HepG2 (cell line): ENCODE measurements around the gene TRIM69. TPM values are rescaled to one million over a fixed set of nuclear protein-coding genes. Genes with fewer than 3 reads are reported as not detected.

Source experiments
- EHMT2 ChIP-seq: fragments of 200-600 bp; sonication (generic); IDR thresholded peaks from 2 replicates; pipeline ENCODE4 v1.7.0; 2017; ENCODE audit warnings: antibody characterized with exemption, low read depth, low read length, borderline replicate concordance
- ELF3 ChIP-seq: IDR thresholded peaks from 2 replicates; pipeline ENCODE4 v1.6.1; 2016; ENCODE audit warnings: missing genetic modification reagents, missing compliant biosample characterization
- JARID2 ChIP-seq: sonication (generic); formaldehyde crosslinking; IDR thresholded peaks from 2 replicates; pipeline ENCODE4 v1.8.1; 2023; ENCODE audit warnings: missing genetic modification reagents, inconsistent platforms; ENCODE audit not compliant: insufficient replicate concordance
- REPIN1 ChIP-seq: sonication (generic); formaldehyde crosslinking; IDR thresholded peaks from 2 replicates; pipeline ENCODE4 v1.8.0; 2022; ENCODE audit warnings: missing genetic modification reagents, low read depth, mild to moderate bottlenecking, borderline replicate concordance
- YEATS2 ChIP-seq: sonication (generic); formaldehyde crosslinking; IDR thresholded peaks from 2 replicates; pipeline ENCODE4 v1.4.0; 2020; ENCODE audit warnings: missing genetic modification reagents, borderline replicate concordance
- YEATS4 ChIP-seq: sonication (generic); formaldehyde crosslinking; IDR thresholded peaks from 2 replicates; pipeline ENCODE4 v1.4.0; 2020; ENCODE audit warnings: missing genetic modification reagents, borderline replicate concordance
- ZNF354B ChIP-seq: sonication (generic); formaldehyde crosslinking; IDR thresholded peaks from 2 replicates; pipeline ENCODE4 v1.8.0; 2022; ENCODE audit warnings: mild to moderate bottlenecking, missing genetic modification reagents
- ZNF598 ChIP-seq: sonication (generic); formaldehyde crosslinking; IDR thresholded peaks from 2 replicates; pipeline ENCODE4 v1.5.1; 2020; ENCODE audit warnings: mild to moderate bottlenecking, missing genetic modification reagents, borderline replicate concordance
- ZNF773 ChIP-seq: sonication (generic); formaldehyde crosslinking; IDR thresholded peaks from 2 replicates; pipeline ENCODE4 v1.4.0; 2020; ENCODE audit warnings: missing genetic modification reagents, borderline replicate concordance
- polyA plus RNA-seq, 8 experiments: library from polyadenylated mRNA; depleted of rRNA in 3 of 8; stranded (reverse) in 7 of 8; unstranded in 1 of 8; fragments of >200 nt; fragmentation: Illumina TruSeq in 4 of 8; extraction: Trizol in 4 of 8; gene quantifications; 2 replicates each; pipeline versions ENCODE4 v1.2.1 to v1.2.3, GENCODE V29; 2011 to 2016; ENCODE audit warnings: low read depth in 4 of 8, missing spikeins in 1 of 8, mixed read lengths in 1 of 8; ENCODE audit not compliant: insufficient read depth in 1 of 8
- total RNA-seq, 5 experiments: library from RNA; depleted of rRNA; stranded (reverse); fragments of >200 nt; fragmentation: Illumina TruSeq; extraction: Trizol; gene quantifications; 2 replicates each; pipeline ENCODE4 v1.2.3, GENCODE V29; 2016; ENCODE audit warnings: low read depth in 1 of 5
- TF ChIP-seq, protein P1 (sequence below): sonication (generic); formaldehyde crosslinking; IDR thresholded peaks from 2 replicates; pipeline ENCODE4 v1.4.0; 2020; ENCODE audit warnings: mild to moderate bottlenecking, missing genetic modification reagents, borderline replicate concordance
- TF ChIP-seq, protein P2 (sequence below): sonication (generic); formaldehyde crosslinking; IDR thresholded peaks from 2 replicates; pipeline ENCODE4 v1.5.0; 2020; ENCODE audit warnings: mild to moderate bottlenecking, missing genetic modification reagents
- TF ChIP-seq, protein P3 (sequence below): sonication (generic); formaldehyde crosslinking; IDR thresholded peaks from 2 replicates; pipeline ENCODE4 v1.4.0; 2020; ENCODE audit warnings: missing genetic modification reagents
- TF ChIP-seq, protein P4 (sequence below): sonication (generic); formaldehyde crosslinking; IDR thresholded peaks from 2 replicates; pipeline ENCODE4 v1.5.0; 2020; ENCODE audit warnings: missing genetic modification reagents
- TF ChIP-seq, protein P5 (sequence below): sonication (generic); formaldehyde crosslinking; IDR thresholded peaks from 2 replicates; pipeline ENCODE4 v1.8.1; 2023; ENCODE audit warnings: missing genetic modification reagents, inconsistent platforms, borderline replicate concordance

The TRIM69 gene
- total and polyA plus RNA-seq, 2 of the 13 experiments (the other 11 are each of a cell fraction or from before 2014, with no cell fraction given): 2.6 to 3.2 TPM

DNA sequence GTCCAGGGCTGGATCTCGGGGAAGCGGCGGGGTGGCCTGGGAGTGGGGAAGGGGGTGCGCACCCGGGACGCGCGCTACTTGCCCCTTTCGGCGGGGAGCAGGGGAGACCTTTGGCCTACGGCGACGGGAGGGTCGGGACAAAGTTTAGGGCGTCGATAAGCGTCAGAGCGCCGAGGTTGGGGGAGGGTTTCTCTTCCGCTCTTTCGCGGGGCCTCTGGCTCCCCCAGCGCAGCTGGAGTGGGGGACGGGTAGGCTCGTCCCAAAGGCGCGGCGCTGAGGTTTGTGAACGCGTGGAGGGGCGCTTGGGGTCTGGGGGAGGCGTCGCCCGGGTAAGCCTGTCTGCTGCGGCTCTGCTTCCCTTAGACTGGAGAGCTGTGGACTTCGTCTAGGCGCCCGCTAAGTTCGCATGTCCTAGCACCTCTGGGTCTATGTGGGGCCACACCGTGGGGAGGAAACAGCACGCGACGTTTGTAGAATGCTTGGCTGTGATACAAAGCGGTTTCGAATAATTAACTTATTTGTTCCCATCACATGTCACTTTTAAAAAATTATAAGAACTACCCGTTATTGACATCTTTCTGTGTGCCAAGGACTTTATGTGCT, 24.5 kb upstream of the TRIM69 start (continued):
- TF ChIP-seq, protein P1, sequence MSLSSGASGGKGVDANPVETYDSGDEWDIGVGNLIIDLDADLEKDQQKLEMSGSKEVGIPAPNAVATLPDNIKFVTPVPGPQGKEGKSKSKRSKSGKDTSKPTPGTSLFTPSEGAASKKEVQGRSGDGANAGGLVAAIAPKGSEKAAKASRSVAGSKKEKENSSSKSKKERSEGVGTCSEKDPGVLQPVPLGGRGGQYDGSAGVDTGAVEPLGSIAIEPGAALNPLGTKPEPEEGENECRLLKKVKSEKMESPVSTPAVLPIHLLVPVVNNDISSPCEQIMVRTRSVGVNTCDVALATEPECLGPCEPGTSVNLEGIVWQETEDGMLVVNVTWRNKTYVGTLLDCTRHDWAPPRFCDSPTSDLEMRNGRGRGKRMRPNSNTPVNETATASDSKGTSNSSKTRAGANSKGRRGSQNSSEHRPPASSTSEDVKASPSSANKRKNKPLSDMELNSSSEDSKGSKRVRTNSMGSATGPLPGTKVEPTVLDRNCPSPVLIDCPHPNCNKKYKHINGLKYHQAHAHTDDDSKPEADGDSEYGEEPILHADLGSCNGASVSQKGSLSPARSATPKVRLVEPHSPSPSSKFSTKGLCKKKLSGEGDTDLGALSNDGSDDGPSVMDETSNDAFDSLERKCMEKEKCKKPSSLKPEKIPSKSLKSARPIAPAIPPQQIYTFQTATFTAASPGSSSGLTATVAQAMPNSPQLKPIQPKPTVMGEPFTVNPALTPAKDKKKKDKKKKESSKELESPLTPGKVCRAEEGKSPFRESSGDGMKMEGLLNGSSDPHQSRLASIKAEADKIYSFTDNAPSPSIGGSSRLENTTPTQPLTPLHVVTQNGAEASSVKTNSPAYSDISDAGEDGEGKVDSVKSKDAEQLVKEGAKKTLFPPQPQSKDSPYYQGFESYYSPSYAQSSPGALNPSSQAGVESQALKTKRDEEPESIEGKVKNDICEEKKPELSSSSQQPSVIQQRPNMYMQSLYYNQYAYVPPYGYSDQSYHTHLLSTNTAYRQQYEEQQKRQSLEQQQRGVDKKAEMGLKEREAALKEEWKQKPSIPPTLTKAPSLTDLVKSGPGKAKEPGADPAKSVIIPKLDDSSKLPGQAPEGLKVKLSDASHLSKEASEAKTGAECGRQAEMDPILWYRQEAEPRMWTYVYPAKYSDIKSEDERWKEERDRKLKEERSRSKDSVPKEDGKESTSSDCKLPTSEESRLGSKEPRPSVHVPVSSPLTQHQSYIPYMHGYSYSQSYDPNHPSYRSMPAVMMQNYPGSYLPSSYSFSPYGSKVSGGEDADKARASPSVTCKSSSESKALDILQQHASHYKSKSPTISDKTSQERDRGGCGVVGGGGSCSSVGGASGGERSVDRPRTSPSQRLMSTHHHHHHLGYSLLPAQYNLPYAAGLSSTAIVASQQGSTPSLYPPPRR (CRISPR knock-in tag): no peak
- no peak for TF ChIP-seq EHMT2
- TF ChIP-seq JARID2: no peak
- TF ChIP-seq YEATS2 (CRISPR knock-in tag): no peak
- TF ChIP-seq REPIN1 (CRISPR knock-in tag): peak; percentile 47; the same call in 1 of the 2 replicates
- TF ChIP-seq ZNF773 (CRISPR knock-in tag): no peak
- no peak for TF ChIP-seq ELF3 (CRISPR knock-in tag)
- peak; percentile 44; the same call in 1 of the 2 replicates for TF ChIP-seq YEATS4 (CRISPR knock-in tag)
- TF ChIP-seq, protein P2, sequence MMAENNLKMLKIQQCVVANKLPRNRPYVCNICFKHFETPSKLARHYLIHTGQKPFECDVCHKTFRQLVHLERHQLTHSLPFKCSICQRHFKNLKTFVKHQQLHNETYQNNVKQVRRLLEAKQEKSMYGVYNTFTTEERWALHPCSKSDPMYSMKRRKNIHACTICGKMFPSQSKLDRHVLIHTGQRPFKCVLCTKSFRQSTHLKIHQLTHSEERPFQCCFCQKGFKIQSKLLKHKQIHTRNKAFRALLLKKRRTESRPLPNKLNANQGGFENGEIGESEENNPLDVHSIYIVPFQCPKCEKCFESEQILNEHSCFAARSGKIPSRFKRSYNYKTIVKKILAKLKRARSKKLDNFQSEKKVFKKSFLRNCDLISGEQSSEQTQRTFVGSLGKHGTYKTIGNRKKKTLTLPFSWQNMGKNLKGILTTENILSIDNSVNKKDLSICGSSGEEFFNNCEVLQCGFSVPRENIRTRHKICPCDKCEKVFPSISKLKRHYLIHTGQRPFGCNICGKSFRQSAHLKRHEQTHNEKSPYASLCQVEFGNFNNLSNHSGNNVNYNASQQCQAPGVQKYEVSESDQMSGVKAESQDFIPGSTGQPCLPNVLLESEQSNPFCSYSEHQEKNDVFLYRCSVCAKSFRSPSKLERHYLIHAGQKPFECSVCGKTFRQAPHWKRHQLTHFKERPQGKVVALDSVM (CRISPR knock-in tag): peak; percentile 5; the same call in 1 of the 2 replicates
- TF ChIP-seq ZNF354B: 0 out of 2 replicates have a peak, but pooled peaks have one; percentile 59
- TF ChIP-seq, protein P3, sequence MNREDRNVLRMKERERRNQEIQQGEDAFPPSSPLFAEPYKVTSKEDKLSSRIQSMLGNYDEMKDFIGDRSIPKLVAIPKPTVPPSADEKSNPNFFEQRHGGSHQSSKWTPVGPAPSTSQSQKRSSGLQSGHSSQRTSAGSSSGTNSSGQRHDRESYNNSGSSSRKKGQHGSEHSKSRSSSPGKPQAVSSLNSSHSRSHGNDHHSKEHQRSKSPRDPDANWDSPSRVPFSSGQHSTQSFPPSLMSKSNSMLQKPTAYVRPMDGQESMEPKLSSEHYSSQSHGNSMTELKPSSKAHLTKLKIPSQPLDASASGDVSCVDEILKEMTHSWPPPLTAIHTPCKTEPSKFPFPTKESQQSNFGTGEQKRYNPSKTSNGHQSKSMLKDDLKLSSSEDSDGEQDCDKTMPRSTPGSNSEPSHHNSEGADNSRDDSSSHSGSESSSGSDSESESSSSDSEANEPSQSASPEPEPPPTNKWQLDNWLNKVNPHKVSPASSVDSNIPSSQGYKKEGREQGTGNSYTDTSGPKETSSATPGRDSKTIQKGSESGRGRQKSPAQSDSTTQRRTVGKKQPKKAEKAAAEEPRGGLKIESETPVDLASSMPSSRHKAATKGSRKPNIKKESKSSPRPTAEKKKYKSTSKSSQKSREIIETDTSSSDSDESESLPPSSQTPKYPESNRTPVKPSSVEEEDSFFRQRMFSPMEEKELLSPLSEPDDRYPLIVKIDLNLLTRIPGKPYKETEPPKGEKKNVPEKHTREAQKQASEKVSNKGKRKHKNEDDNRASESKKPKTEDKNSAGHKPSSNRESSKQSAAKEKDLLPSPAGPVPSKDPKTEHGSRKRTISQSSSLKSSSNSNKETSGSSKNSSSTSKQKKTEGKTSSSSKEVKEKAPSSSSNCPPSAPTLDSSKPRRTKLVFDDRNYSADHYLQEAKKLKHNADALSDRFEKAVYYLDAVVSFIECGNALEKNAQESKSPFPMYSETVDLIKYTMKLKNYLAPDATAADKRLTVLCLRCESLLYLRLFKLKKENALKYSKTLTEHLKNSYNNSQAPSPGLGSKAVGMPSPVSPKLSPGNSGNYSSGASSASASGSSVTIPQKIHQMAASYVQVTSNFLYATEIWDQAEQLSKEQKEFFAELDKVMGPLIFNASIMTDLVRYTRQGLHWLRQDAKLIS (CRISPR knock-in tag): no peak
- no peak for TF ChIP-seq ZNF598
- TF ChIP-seq, protein P4, sequence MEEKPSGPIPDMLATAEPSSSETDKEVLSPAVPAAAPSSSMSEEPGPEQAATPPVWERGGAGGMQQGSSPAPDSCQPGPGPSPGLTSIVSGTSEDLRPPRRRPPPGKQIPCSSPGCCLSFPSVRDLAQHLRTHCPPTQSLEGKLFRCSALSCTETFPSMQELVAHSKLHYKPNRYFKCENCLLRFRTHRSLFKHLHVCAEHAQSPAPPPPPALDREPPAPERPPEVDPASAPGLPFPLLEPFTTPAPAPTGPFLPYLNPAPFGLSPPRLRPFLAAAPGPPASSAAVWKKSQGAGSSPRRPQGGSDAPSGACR (CRISPR knock-in tag): no peak
- TF ChIP-seq, protein P5, sequence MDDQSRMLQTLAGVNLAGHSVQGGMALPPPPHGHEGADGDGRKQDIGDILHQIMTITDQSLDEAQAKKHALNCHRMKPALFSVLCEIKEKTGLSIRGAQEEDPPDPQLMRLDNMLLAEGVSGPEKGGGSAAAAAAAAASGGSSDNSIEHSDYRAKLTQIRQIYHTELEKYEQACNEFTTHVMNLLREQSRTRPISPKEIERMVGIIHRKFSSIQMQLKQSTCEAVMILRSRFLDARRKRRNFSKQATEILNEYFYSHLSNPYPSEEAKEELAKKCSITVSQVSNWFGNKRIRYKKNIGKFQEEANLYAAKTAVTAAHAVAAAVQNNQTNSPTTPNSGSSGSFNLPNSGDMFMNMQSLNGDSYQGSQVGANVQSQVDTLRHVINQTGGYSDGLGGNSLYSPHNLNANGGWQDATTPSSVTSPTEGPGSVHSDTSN (CRISPR knock-in tag): no peak
